K562 (cell line): Measurements from ENCODE around the gene STMN3. TPM values are rescaled to one million over a fixed set of nuclear protein-coding genes. Genes with fewer than 3 reads are reported as not detected.

Experiments
- ATAC-seq: fragments of 200-7000 bp; cut with Tn5 transposase; 3 replicates; pipeline ENCODE4 v1.9.1; 2020; ENCODE audit warnings: moderate library complexity
- BruUV-seq: library from RNA; stranded (reverse); fragments of 400-500 nt; replicated peaks from 2 replicates; lab custom pipeline; 2021; lab: Mats Ljungman, UMichigan
- CTCF ChIA-PET: fragments of 300-600 bp; formaldehyde crosslinking; extraction: SDS; loops from one replicate; lab custom pipeline; 2021; ENCODE audit warnings: low intra/inter-chr PET ratio; lab: Yijun Ruan, JAX
- POLR2A ChIA-PET: fragments of 300-600, 350-650 bp; sonication (Branson Sonifier 250); formaldehyde crosslinking; extraction: SDS; loops from one replicate; lab custom pipeline; 2021; ENCODE audit warnings: antibody characterized with exemption, inconsistent platforms; lab: Yijun Ruan, JAX
- DNase-seq, 4 experiments: peaks; one replicate each; pipeline versions ENCODE4 v3.0.0 to v3.0.0-alpha.2; 2011 to 2018; ENCODE audit warnings: low spot score in 3 of 4, mixed read lengths in 3 of 4; ENCODE audit errors: extremely low read depth in 1 of 4
- FAIRE-seq: peaks from 2 replicates; lab custom pipeline; 2011; peaks lifted over from hg19 to GRCh38; lab: Jason Lieb, UNC
- H2AFZ ChIP-seq: 2 replicates; pipeline ENCODE4 v1.6.0; 2011; ENCODE audit warnings: low read depth, low read length, control low read depth, inconsistent platforms
- H3K27ac ChIP-seq: fragments of 200-600 bp; 3 replicates; pipeline ENCODE4 v1.8.0; 2011; ENCODE audit warnings: low read depth, mild to moderate bottlenecking, control low read depth, inconsistent platforms, low read length, moderate library complexity, mixed read lengths; ENCODE audit errors: extremely low read depth
- H3K27me3 ChIP-seq, 2 experiments: fragments of 300-600 bp in 1 of 2; 2 replicates in 1 of 2; 3 replicates in 1 of 2; pipeline versions ENCODE4 v1.6.0 to v1.8.0; 2011; ENCODE audit warnings: inconsistent platforms in 2 of 2, low read length in 2 of 2, mild to moderate bottlenecking in 1 of 2, mixed read lengths in 1 of 2, moderate library complexity in 1 of 2; ENCODE audit not compliant: control insufficient read depth in 2 of 2, insufficient read depth in 2 of 2
- H3K36me3 ChIP-seq: fragments of 300-600 bp; 3 replicates; pipeline ENCODE4 v1.8.0; 2011; ENCODE audit warnings: mild to moderate bottlenecking, low read length, inconsistent platforms; ENCODE audit not compliant: control insufficient read depth, insufficient read depth
- H3K4me1 ChIP-seq, 2 experiments: fragments of 200-600 bp in 1 of 2; replicated peaks in 1 of 2; 2 replicates in 1 of 2; 3 replicates in 1 of 2; pipeline versions ENCODE4 v1.5.1 to v1.8.0; 2011; ENCODE audit warnings: inconsistent platforms in 2 of 2, low read length in 2 of 2, mild to moderate bottlenecking in 1 of 2, mixed read lengths in 1 of 2, moderate library complexity in 1 of 2; ENCODE audit not compliant: control insufficient read depth in 2 of 2, insufficient read depth in 2 of 2
- H3K4me2 ChIP-seq: 2 replicates; pipeline ENCODE4 v1.6.1; 2011; ENCODE audit warnings: low read length, control low read depth, inconsistent platforms, mixed read lengths; ENCODE audit not compliant: insufficient read depth
- H3K4me3 ChIP-seq: fragments of 200-600 bp; sonication (generic), shearing (Covaris generic); 2 replicates; pipeline ENCODE4 v1.5.1; 2016; ENCODE audit warnings: control low read depth, inconsistent platforms
- H3K79me2 ChIP-seq: fragments of 200-600 bp; 3 replicates; pipeline ENCODE4 v1.8.0; 2011; ENCODE audit warnings: low read length, inconsistent platforms; ENCODE audit not compliant: control insufficient read depth, insufficient read depth
- H3K9ac ChIP-seq, 2 experiments: 2 replicates each; pipeline versions ENCODE4 v1.6.0 to v1.6.1; 2011; ENCODE audit warnings: low read depth in 2 of 2, low read length in 2 of 2, control low read depth in 1 of 2, inconsistent platforms in 1 of 2, mild to moderate bottlenecking in 1 of 2, mixed read lengths in 1 of 2; ENCODE audit not compliant: insufficient read depth in 1 of 2
- H3K9me1 ChIP-seq: one replicate; pipeline ENCODE4 v1.6.0; 2011; ENCODE audit warnings: inconsistent platforms, mild to moderate bottlenecking, low read length, moderate library complexity; ENCODE audit not compliant: control insufficient read depth, insufficient read depth
- H3K9me3 ChIP-seq: replicated peaks from 2 replicates; pipeline ENCODE4 v1.5.1; 2011; ENCODE audit warnings: low read depth, low read length, inconsistent platforms; ENCODE audit not compliant: control insufficient read depth, insufficient read depth
- H4K20me1 ChIP-seq: replicated peaks from 2 replicates; pipeline ENCODE4 v1.6.1; 2011; ENCODE audit warnings: low read length, inconsistent platforms, mixed read lengths; ENCODE audit not compliant: control insufficient read depth, insufficient read depth
- CCNT2 ChIP-seq: IDR thresholded peaks from 2 replicates; pipeline ENCODE4 v1.6.1; 2011; ENCODE audit warnings: borderline replicate concordance, low read depth, mild to moderate bottlenecking, moderate library complexity, mixed read lengths, low read length; ENCODE audit not compliant: insufficient read length; ENCODE audit errors: extremely low read depth
- CHD2 ChIP-seq: IDR thresholded peaks from 2 replicates; pipeline ENCODE4 v1.6.1; 2011; ENCODE audit warnings: low read depth, low read length
- CTCFL ChIP-seq: IDR thresholded peaks from 2 replicates; pipeline ENCODE4 v1.6.1; 2011; ENCODE audit warnings: borderline replicate concordance, low read depth, mild to moderate bottlenecking, moderate library complexity, low read length; ENCODE audit not compliant: insufficient read depth, poor library complexity, severe bottlenecking
- FOXA3 ChIP-seq, 2 experiments: fragments of 450-650 bp in 1 of 2; sonication (generic) in 1 of 2; formaldehyde crosslinking; IDR thresholded peaks in 1 of 2; conservative IDR thresholded peaks in 1 of 2; 2 replicates each; pipeline versions ENCODE4 v1.4.0 to v1.8.0; 2020 to 2022; ENCODE audit warnings: mild to moderate bottlenecking in 2 of 2, missing genetic modification reagents in 1 of 2
- JUNB ChIP-seq: fragments of 450-650 bp; formaldehyde crosslinking; conservative IDR thresholded peaks from 2 replicates; pipeline ENCODE4 v1.4.0; 2020; ENCODE audit warnings: mild to moderate bottlenecking
- PYGO2 ChIP-seq: fragments of 450-650 bp; IDR thresholded peaks from 2 replicates; pipeline ENCODE4 v1.6.1; 2016; ENCODE audit warnings: mild to moderate bottlenecking, missing genetic modification characterization, moderate library complexity, missing compliant biosample characterization
- TARDBP ChIP-seq: fragments of 450-650 bp; IDR thresholded peaks from 2 replicates; pipeline ENCODE4 v1.6.1; 2016
- TCF7 ChIP-seq: sonication (generic); IDR thresholded peaks from 2 replicates; pipeline ENCODE4 v1.6.1; 2016; ENCODE audit warnings: antibody characterized with exemption, borderline replicate concordance
- TFE3 ChIP-seq: fragments of 450-650 bp; formaldehyde crosslinking; IDR thresholded peaks from 2 replicates; pipeline ENCODE4 v1.4.0; 2020; ENCODE audit warnings: mild to moderate bottlenecking, mixed read lengths
- ZNF408 ChIP-seq: fragments of 250-450 bp; sonication (Bioruptor Pico); IDR thresholded peaks from 2 replicates; pipeline ENCODE4 v1.4.0; 2020; ENCODE audit warnings: low read depth, mild to moderate bottlenecking, moderate library complexity
- ZNF444 ChIP-seq: fragments of 250-450 bp; sonication (Bioruptor Pico); IDR thresholded peaks from 2 replicates; pipeline ENCODE4 v1.4.0; 2020; ENCODE audit warnings: mild to moderate bottlenecking, moderate library complexity
- WGBS: fragments of 100-300 bp; shearing (Covaris generic); methylation state at CpG from one replicate; pipeline ENCODE4 v1.1.6; 2016; ENCODE audit warnings: low coverage, mixed read lengths; ENCODE audit not compliant: insufficient coverage; ENCODE audit errors: missing lambda C conversion rate; 5-methylcytosine and 5-hydroxymethylcytosine counted together
- in situ Hi-C: fragments of 300-500 bp; cut with MboI; formaldehyde crosslinking; loops from 4 replicates; pipeline ENCODE4 v1.15.0; 2018; ENCODE audit warnings: inconsistent platforms, mixed read lengths
- intact Hi-C: fragments of 100-400 bp; cut with micrococcal nuclease; formaldehyde crosslinking; loops from 2 replicates; pipeline ENCODE4 v1.14.2; 2022
- polyA plus RNA-seq, 8 experiments: library from polyadenylated mRNA; depleted of rRNA in 4 of 8; stranded (reverse) in 5 of 8; unstranded in 3 of 8; fragments of >200 nt; fragmentation: Nextera tagmentation in 2 of 8; fragmentation: Illumina TruSeq in 1 of 8; extraction: Ambion mirVana in 2 of 8; extraction: Trizol in 1 of 8; gene quantifications; 2 replicates each; pipeline versions ENCODE4 v1.2.1 to v1.2.3, GENCODE V29; 2011 to 2014; ENCODE audit warnings: inconsistent platforms in 1 of 8, missing spikeins in 1 of 8
- total RNA-seq, 7 experiments: library from RNA; depleted of rRNA in 6 of 7; stranded (reverse); fragments of >200 nt in 6 of 7; fragmentation: Illumina TruSeq in 2 of 7; extraction: Trizol in 2 of 7; gene quantifications; 2 replicates each; pipeline versions ENCODE4 v1.2.1 to v1.2.3, GENCODE V29; 2011 to 2021; ENCODE audit warnings: low replicate concordance in 1 of 7
- TF ChIP-seq, protein P1 (sequence below): fragments of 250-450 bp; sonication (Bioruptor Pico); IDR thresholded peaks from 2 replicates; pipeline ENCODE4 v1.4.0; 2020; ENCODE audit warnings: mild to moderate bottlenecking, moderate library complexity
- TF ChIP-seq, protein P2 (sequence below), 2 experiments: fragments of 450-650 bp; IDR thresholded peaks; 2 replicates each; pipeline ENCODE4 v1.6.1; 2016

The STMN3 gene
- total and polyA plus RNA-seq, 9 of the 15 experiments (the other 6 are each of a cell fraction or from before 2014, with no cell fraction given) = 0.70 to 65.6 (median 29.4) TPM

DNA sequence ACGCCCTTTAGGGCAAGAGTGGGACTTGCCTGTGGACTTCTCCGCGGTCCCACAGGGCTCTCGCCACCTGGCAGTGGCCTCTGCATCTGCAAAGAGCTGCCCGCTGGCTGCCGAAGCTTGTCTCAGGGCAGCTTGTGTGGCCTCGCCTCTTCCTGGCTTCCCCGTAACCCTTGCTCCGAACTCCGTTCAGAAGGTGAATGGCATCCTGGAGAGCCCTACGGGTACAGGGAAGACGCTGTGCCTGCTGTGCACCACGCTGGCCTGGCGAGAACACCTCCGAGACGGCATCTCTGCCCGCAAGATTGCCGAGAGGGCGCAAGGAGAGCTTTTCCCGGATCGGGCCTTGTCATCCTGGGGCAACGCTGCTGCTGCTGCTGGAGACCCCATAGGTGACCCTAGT, 7.9 kb upstream of the STMN3 start:
- no peak for ATAC-seq
- peaks cover 18 to 55% of the 10 kb centered on the region in 2 experiments for H3K4me1 ChIP-seq
- H3K9me3 ChIP-seq = no peaks in the 10 kb centered on the region
- no peaks in the 10 kb centered on the region for H3K27me3 ChIP-seq
- intact Hi-C loops (no loop called here), in situ Hi-C loops (no loop called here)
- WGBS = 93% methylated on average over 21 of the region's 22 CpGs
- FAIRE-seq = no peak
- ChIA-PET POLR2A (interaction anchor here (1.7 kb wide), 1 partner anchor 12 kb away, joined by 3 read pairs; no protein-coding TSS in a partner anchor), CTCF (no interaction called here)
- H3K27ac ChIP-seq = no peak overlapping the region
- no peaks in the 10 kb centered on the region for H4K20me1 ChIP-seq
- H3K9me1 ChIP-seq = peaks cover 3% of the 10 kb centered on the region
- H3K4me3 ChIP-seq = no peak overlapping the region
- no peak overlapping the region for H2AFZ ChIP-seq
- no peak overlapping the region for H3K4me2 ChIP-seq
- peak overlapping the region in 1 of 2 experiments; percentile 14; a peak in 1 of 4 replicates for H3K9ac ChIP-seq
- H3K79me2 ChIP-seq = peaks cover 25% of the 10 kb centered on the region
- H3K36me3 ChIP-seq = peaks cover 64% of the 10 kb centered on the region; the same call in 2 of the 3 replicates
- no TSS peak for BruUV-seq
- no peak for DNase-seq
- TF ChIP-seq TFE3 (CRISPR knock-in tag) = no peak
- no peak for TF ChIP-seq CCNT2
- no peak for TF ChIP-seq TCF7
- no peak for TF ChIP-seq TARDBP
- no peak for TF ChIP-seq CHD2
- TF ChIP-seq PYGO2 (tag) = no peak
- no peak for TF ChIP-seq ZNF444 (CRISPR knock-in tag)
- no peak for TF ChIP-seq ZNF408 (CRISPR knock-in tag)
- TF ChIP-seq, protein P1, sequence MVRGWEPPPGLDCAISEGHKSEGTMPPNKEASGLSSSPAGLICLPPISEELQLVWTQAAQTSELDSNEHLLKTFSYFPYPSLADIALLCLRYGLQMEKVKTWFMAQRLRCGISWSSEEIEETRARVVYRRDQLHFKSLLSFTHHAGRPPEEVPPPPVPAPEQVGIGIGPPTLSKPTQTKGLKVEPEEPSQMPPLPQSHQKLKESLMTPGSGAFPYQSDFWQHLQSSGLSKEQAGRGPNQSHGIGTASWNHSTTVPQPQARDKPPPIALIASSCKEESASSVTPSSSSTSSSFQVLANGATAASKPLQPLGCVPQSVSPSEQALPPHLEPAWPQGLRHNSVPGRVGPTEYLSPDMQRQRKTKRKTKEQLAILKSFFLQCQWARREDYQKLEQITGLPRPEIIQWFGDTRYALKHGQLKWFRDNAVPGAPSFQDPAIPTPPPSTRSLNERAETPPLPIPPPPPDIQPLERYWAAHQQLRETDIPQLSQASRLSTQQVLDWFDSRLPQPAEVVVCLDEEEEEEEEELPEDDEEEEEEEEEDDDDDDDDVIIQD (CRISPR knock-in tag) = no peak
- TF ChIP-seq, protein P2, sequence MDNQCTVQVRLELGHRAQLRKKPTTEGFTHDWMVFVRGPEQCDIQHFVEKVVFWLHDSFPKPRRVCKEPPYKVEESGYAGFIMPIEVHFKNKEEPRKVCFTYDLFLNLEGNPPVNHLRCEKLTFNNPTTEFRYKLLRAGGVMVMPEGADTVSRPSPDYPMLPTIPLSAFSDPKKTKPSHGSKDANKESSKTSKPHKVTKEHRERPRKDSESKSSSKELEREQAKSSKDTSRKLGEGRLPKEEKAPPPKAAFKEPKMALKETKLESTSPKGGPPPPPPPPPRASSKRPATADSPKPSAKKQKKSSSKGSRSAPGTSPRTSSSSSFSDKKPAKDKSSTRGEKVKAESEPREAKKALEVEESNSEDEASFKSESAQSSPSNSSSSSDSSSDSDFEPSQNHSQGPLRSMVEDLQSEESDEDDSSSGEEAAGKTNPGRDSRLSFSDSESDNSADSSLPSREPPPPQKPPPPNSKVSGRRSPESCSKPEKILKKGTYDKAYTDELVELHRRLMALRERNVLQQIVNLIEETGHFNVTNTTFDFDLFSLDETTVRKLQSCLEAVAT (IDR thresholded peaks at IDR 0.05) = no peak
- TF ChIP-seq FOXA3 (CRISPR knock-in tag; conservative IDR thresholded peaks at IDR 0.05 in 1 of 2, IDR thresholded peaks at IDR 0.05 in 1 of 2) = no peak
- no peak for TF ChIP-seq JUNB
- no peak for TF ChIP-seq CTCFL
